Upper lobe of left lung (tissue), 6 donors: ENCODE measurements around the gene AP5S1. TPM values are rescaled to one million over a fixed set of nuclear protein-coding genes. Genes with fewer than 3 reads are reported as not detected.

ENCODE experiments used
- ATAC-seq, 2 donors: fragments of 200-7000 bp; cut with Tn5 transposase; one replicate each; pipeline ENCODE4 v1.9.1; 2022; ENCODE audit warnings: mild to moderate bottlenecking in 2 of 2, moderate library complexity in 2 of 2; ENCODE audit not compliant: low FRiP score in 2 of 2
- DNase-seq, 2 donors: peaks; one replicate each; pipeline ENCODE4 v3.0.0-alpha.2; 2019 to 2020
- H3K27ac ChIP-seq, 4 donors: fragments of 200-600 bp; sonication (generic); one replicate each; pipeline ENCODE4 v1.5.1; 2016 to 2019
- H3K27me3 ChIP-seq, 4 donors: fragments of 200-600 bp; sonication (generic); one replicate each; pipeline ENCODE4 v1.5.1; 2017 to 2019
- H3K36me3 ChIP-seq, 4 donors: fragments of 200-600 bp; sonication (generic); one replicate each; pipeline ENCODE4 v1.5.1; 2016 to 2019
- H3K4me1 ChIP-seq, 4 donors: fragments of 200-600 bp; sonication (generic); one replicate each; pipeline ENCODE4 v1.5.1; 2018 to 2019
- H3K4me3 ChIP-seq, 4 donors: fragments of 200-600 bp; sonication (generic); one replicate each; pipeline ENCODE4 v1.5.1; 2017 to 2019; ENCODE audit warnings: mild to moderate bottlenecking in 2 of 4, moderate library complexity in 1 of 4
- H3K9me3 ChIP-seq, 4 donors: fragments of 200-600 bp; sonication (generic); one replicate each; pipeline ENCODE4 v1.5.1; 2018 to 2019
- EP300 ChIP-seq, 4 donors: sonication (generic); formaldehyde crosslinking; IDR thresholded peaks; one replicate each; pipeline ENCODE4 v1.5.1; 2017; ENCODE audit warnings: antibody characterized with exemption in 4 of 4, control low read depth in 2 of 4
- POLR2A ChIP-seq, 4 donors: fragments of 450-650 bp; IDR thresholded peaks; one replicate each; pipeline ENCODE4 v1.5.1; 2016 to 2017; ENCODE audit warnings: antibody characterized with exemption in 4 of 4, mild to moderate bottlenecking in 2 of 4
- POLR2AphosphoS5 ChIP-seq, 2 donors: sonication (generic); formaldehyde crosslinking; IDR thresholded peaks; one replicate each; pipeline ENCODE4 v1.5.1; 2017; ENCODE audit warnings: antibody characterized with exemption in 2 of 2
- WGBS, 2 donors: methylation state at CpG; one replicate each; pipeline ENCODE4 v1.1.5; 2017 to 2018; 5-methylcytosine and 5-hydroxymethylcytosine counted together
- total RNA-seq, 6 donors: library from RNA; depleted of rRNA in 4 of 6; stranded (reverse); fragments of >200 nt in 4 of 6; gene quantifications; one replicate each; pipeline versions ENCODE4 v1.1.0 to v1.2.1, GENCODE V29; 2016 to 2021
- TF ChIP-seq, protein P1 (sequence below), 6 experiments: fragments of 450-650 bp in 4 of 6; fragments of 200-600 bp in 2 of 6; sonication (generic) in 2 of 6; IDR thresholded peaks; one replicate each; pipeline ENCODE4 v1.5.1; 2016 to 2019; ENCODE audit warnings: antibody characterized with exemption in 6 of 6
- donor health status: DM: no; HTN: no; CAD: no; lungs with moderate emphysema.
- donor health status: DM: no; HTN: yes; CAD: no; lungs with severe emphysema.

AP5S1 gene
- total RNA-seq, 6 donors from 2014 or later = 9.4 to 20.8 (median 14.7) TPM

DNA sequence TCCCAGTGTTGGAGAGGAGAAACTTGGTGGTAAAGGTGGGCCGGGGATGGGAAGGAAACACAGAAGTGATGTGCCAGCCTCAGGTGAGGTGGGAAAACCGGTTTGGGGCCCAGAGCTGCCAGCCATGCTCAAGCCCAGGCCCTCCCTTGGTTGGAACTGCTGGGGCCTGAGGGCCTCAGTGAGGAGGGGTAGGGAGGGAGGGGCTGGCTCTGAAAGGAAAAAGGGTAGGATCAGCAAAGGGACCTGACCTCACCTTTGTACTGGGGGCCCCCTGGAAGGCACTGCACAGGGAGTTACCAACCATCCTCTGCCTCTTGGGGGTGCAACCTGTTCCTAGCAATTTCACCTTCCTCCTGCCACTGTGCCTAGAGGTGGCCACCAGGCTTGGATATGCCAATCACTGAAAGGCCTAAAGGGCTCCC, 37.3 kb upstream of the AP5S1 start:
- ATAC-seq (no peak), DNase-seq (no peak)
- TF ChIP-seq POLR2AphosphoS5 (IDR thresholded peaks at IDR 0.05) = no peak
- no peak for TF ChIP-seq EP300 (IDR thresholded peaks at IDR 0.05)
- TF ChIP-seq POLR2A (IDR thresholded peaks at IDR 0.05) = no peak
- TF ChIP-seq, protein P1, sequence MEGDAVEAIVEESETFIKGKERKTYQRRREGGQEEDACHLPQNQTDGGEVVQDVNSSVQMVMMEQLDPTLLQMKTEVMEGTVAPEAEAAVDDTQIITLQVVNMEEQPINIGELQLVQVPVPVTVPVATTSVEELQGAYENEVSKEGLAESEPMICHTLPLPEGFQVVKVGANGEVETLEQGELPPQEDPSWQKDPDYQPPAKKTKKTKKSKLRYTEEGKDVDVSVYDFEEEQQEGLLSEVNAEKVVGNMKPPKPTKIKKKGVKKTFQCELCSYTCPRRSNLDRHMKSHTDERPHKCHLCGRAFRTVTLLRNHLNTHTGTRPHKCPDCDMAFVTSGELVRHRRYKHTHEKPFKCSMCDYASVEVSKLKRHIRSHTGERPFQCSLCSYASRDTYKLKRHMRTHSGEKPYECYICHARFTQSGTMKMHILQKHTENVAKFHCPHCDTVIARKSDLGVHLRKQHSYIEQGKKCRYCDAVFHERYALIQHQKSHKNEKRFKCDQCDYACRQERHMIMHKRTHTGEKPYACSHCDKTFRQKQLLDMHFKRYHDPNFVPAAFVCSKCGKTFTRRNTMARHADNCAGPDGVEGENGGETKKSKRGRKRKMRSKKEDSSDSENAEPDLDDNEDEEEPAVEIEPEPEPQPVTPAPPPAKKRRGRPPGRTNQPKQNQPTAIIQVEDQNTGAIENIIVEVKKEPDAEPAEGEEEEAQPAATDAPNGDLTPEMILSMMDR (IDR thresholded peaks at IDR 0.05) = no peak
- Histone ChIP-seq H3K27ac (peak overlapping the region in 3 of 4 donors; percentile 0 to 62 (median 48)), H3K4me3 (no peak overlapping the region), H3K4me1 (peaks cover 52 to 72% (median 62%) of the 10 kb centered on the region in 4 donors), H3K36me3 (peaks cover 0 to 18% (median 0%) of the 10 kb centered on the region in 4 donors), H3K9me3 (no peaks in the 10 kb centered on the region), H3K27me3 (no peaks in the 10 kb centered on the region)
- 53 to 66% methylated on average over 2 of the region's 2 CpGs for WGBS, 2 donors

DNA sequence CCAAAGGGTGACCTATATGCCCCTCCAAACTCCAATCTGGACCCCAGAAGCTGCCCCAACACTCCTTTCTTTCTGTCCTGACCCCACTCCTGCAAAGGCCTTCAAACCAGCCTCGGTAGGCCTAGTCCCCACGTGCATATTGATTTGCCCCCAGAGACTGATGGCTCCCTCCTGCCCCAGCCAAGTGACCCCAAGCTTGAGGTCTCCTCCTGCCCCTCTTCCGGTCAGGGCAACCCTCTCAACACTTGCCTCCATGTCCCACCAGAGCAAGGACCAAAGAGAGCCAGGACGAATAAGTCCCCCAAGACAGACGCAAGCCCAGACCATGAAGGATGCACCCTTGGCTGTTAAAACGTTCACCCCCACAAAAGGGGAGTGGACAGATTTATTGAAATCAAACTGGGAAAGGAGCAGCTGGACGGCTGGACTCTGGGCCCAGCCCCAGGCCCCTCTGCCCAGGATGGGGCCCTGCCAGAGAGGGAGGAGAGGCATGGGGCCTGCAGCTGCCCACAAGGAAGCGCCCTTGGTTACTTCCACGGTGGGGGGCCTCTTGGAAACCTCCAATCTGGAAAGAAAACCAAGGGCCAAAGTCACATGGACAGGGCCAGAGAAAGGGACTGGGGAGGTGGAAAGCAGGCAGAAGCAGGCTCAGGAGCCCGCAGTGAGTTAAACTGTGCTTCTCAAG, 36.7 kb upstream of the AP5S1 start:
- H3K9me3 ChIP-seq = no peaks in the 10 kb centered on the region
- H3K4me1 ChIP-seq = peaks cover 49 to 68% (median 57%) of the 10 kb centered on the region in 4 donors
- WGBS, 2 donors = 72 to 80% methylated on average over 10 of the region's 10 CpGs
- peak overlapping the region in 3 of 4 donors; percentile 0 to 62 (median 48) for H3K27ac ChIP-seq
- ATAC-seq (no peak), DNase-seq (no peak)
- peak overlapping the region in 1 of 4 donors; percentile 80 for H3K4me3 ChIP-seq
- TF ChIP-seq POLR2A (IDR thresholded peaks at IDR 0.05) (no peak), POLR2AphosphoS5 (IDR thresholded peaks at IDR 0.05) (no peak), EP300 (IDR thresholded peaks at IDR 0.05) (no peak)
- TF ChIP-seq, protein P1 (IDR thresholded peaks at IDR 0.05) = no peak
- peaks cover 0 to 18% (median 0%) of the 10 kb centered on the region in 4 donors for H3K36me3 ChIP-seq
- no peaks in the 10 kb centered on the region for H3K27me3 ChIP-seq

DNA sequence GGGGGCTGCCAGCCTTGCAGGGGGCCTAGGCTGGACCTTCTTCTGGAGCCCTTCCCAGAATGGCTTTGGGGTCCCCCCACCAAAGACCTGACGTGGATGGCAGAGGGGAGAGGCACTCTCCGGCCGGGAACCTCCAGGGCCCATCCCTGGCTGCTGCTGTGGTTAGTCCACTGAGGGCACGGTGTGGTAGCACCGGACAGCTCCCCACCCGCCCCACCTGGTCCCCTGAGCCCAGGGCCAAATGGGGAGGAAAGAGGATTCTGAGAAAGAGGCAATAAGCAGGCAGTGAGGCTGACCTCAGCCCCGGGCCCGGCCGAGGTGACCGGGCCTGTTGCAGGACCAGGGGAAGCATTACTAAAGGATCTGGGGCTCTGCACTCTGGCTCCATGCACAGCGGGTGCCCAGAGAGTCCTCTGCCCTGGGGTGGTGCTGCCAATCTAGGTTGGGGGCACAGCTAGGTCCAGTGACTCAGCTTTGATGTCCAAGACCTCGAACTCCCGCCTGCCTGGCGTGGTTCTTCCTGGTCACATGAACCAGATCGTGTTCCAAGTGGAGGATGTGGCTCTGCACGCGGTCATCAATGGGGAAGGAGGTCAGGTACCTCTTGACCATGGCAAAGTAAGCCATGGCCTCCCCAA, 36.0 kb upstream of the AP5S1 start:
- 71 to 80% methylated on average over 11 to 16 of the region's 17 CpGs for WGBS, 2 donors
- peak in 1 of 2 donors; percentile 79 for DNase-seq
- TF ChIP-seq, protein P1 (IDR thresholded peaks at IDR 0.05) = no peak
- TF ChIP-seq EP300 (IDR thresholded peaks at IDR 0.05) (no peak), POLR2AphosphoS5 (IDR thresholded peaks at IDR 0.05) (no peak), POLR2A (IDR thresholded peaks at IDR 0.05) (no peak)

DNA sequence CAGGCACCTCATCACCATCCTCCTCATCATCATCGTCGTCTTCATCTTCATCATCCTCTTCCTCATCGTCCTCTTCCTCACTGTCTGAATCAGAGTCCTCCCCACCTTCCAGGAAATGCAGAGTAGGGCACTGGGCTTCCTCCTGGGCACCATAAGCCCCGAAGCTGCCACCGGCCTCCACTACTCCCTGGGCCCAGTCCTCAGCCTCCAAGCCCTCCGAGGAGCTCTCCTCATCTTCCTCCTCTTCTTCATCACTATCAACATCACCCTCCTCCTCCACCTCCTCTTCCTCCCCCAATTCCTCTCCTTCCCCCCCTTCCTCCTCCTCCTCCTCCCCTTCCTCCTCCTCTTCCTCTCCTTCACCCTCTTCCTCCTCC, 35.5 kb upstream of the AP5S1 start:
- peak overlapping the region; percentile 18 to 80 (median 68) for H3K4me3 ChIP-seq
- 70 to 76% methylated on average over 6 of the region's 6 CpGs for WGBS, 2 donors
- peaks cover 49 to 64% (median 56%) of the 10 kb centered on the region in 4 donors for H3K4me1 ChIP-seq
- ATAC-seq = no peak
- H3K9me3 ChIP-seq = no peaks in the 10 kb centered on the region
- H3K27me3 ChIP-seq = no peaks in the 10 kb centered on the region
- no peak for DNase-seq
- peak overlapping the region in 3 of 4 donors; percentile 87 to 88 (median 87) for H3K27ac ChIP-seq
- H3K36me3 ChIP-seq = peaks cover 0 to 18% (median 0%) of the 10 kb centered on the region in 4 donors
- TF ChIP-seq POLR2A (IDR thresholded peaks at IDR 0.05) (no peak), EP300 (IDR thresholded peaks at IDR 0.05) (no peak), POLR2AphosphoS5 (IDR thresholded peaks at IDR 0.05) (no peak)
- TF ChIP-seq, protein P1 (IDR thresholded peaks at IDR 0.05) = no peak

More for the DNA sequence above, 36.0 kb upstream of the AP5S1 start:
- H3K9me3 ChIP-seq = no peaks in the 10 kb centered on the region
- peaks cover 49 to 64% (median 56%) of the 10 kb centered on the region in 4 donors for H3K4me1 ChIP-seq
- no peaks in the 10 kb centered on the region for H3K27me3 ChIP-seq
- H3K4me3 ChIP-seq = peak overlapping the region in 1 of 4 donors; percentile 80
- no peak for ATAC-seq
- H3K36me3 ChIP-seq = peaks cover 0 to 18% (median 0%) of the 10 kb centered on the region in 4 donors
- peak overlapping the region in 3 of 4 donors; percentile 62 to 87 (median 87) for H3K27ac ChIP-seq
